PFSK-1 (cell line): ENCODE results near the gene SIX4.

Experiments used
- POLR2AphosphoS5 ChIP-seq: IDR thresholded peaks from 2 replicates; pipeline ENCODE4 v1.6.1; 2012; ENCODE audit warnings: low read depth, mild to moderate bottlenecking, control low read depth, low read length, moderate library complexity
- SIN3A ChIP-seq: IDR thresholded peaks from 2 replicates; pipeline ENCODE4 v1.6.1; 2012; ENCODE audit warnings: mild to moderate bottlenecking, low read length, moderate library complexity, borderline replicate concordance; ENCODE audit not compliant: insufficient read depth
- TAF1 ChIP-seq: IDR thresholded peaks from 2 replicates; pipeline ENCODE4 v1.6.1; 2012; ENCODE audit warnings: low read length, control low read depth, borderline replicate concordance; ENCODE audit not compliant: insufficient read depth
- TF ChIP-seq, protein P1 (sequence below), 2 experiments: IDR thresholded peaks; 2 replicates each; pipeline versions ENCODE4 v1.6.1 to v1.8.0; 2011 to 2012; ENCODE audit warnings: low read depth in 2 of 2, low read length in 2 of 2, control low read depth in 1 of 2, inconsistent platforms in 1 of 2, mild to moderate bottlenecking in 1 of 2, moderate library complexity in 1 of 2; ENCODE audit not compliant: insufficient read depth in 1 of 2

DNA sequence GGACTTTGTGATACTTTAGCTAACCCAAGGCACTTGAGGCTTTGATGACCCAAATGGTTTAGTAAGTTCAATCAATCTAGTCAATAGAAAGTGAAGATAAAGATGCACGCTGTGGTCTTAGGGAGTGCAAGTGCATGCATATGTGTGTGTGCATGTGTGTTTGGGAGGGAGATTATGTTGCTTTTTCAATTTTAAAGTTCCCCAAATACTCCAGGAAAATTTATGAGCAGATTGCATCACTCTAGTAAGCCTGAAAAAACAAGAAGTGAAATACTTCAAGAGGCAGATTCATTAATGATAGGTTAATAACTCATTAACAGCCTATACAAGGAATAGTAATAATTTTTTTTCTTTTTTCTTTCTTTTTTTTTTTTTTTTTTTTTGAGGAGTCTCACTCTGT, 62.4 kb downstream of the SIX4 start:
- TF ChIP-seq TAF1 (no peak), POLR2AphosphoS5 (no peak), SIN3A (no peak)
- TF ChIP-seq, protein P1, sequence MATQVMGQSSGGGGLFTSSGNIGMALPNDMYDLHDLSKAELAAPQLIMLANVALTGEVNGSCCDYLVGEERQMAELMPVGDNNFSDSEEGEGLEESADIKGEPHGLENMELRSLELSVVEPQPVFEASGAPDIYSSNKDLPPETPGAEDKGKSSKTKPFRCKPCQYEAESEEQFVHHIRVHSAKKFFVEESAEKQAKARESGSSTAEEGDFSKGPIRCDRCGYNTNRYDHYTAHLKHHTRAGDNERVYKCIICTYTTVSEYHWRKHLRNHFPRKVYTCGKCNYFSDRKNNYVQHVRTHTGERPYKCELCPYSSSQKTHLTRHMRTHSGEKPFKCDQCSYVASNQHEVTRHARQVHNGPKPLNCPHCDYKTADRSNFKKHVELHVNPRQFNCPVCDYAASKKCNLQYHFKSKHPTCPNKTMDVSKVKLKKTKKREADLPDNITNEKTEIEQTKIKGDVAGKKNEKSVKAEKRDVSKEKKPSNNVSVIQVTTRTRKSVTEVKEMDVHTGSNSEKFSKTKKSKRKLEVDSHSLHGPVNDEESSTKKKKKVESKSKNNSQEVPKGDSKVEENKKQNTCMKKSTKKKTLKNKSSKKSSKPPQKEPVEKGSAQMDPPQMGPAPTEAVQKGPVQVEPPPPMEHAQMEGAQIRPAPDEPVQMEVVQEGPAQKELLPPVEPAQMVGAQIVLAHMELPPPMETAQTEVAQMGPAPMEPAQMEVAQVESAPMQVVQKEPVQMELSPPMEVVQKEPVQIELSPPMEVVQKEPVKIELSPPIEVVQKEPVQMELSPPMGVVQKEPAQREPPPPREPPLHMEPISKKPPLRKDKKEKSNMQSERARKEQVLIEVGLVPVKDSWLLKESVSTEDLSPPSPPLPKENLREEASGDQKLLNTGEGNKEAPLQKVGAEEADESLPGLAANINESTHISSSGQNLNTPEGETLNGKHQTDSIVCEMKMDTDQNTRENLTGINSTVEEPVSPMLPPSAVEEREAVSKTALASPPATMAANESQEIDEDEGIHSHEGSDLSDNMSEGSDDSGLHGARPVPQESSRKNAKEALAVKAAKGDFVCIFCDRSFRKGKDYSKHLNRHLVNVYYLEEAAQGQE (IDR thresholded peaks at IDR 0.05; ENCODE audit: insufficient read depth in 1 of 2, low read depth in 2 of 2, low read length in 2 of 2) = no peak
